K562 (cell line): ENCODE results near the gene NTM. TPM values are rescaled to one million over a fixed set of nuclear protein-coding genes. Genes with fewer than 3 reads are reported as not detected.

Experiments
- ATAC-seq: fragments of 200-7000 bp; cut with Tn5 transposase; 3 replicates; pipeline ENCODE4 v1.9.1; 2020; ENCODE audit warnings: moderate library complexity
- BruUV-seq: library from RNA; stranded (reverse); fragments of 400-500 nt; replicated peaks from 2 replicates; lab custom pipeline; 2021; lab: Mats Ljungman, UMichigan
- CTCF ChIA-PET: fragments of 300-600 bp; formaldehyde crosslinking; extraction: SDS; loops from one replicate; lab custom pipeline; 2021; ENCODE audit warnings: low intra/inter-chr PET ratio; lab: Yijun Ruan, JAX
- POLR2A ChIA-PET: fragments of 300-600, 350-650 bp; sonication (Branson Sonifier 250); formaldehyde crosslinking; extraction: SDS; loops from one replicate; lab custom pipeline; 2021; ENCODE audit warnings: antibody characterized with exemption, inconsistent platforms; lab: Yijun Ruan, JAX
- DNase-seq, 4 experiments: peaks; one replicate each; pipeline versions ENCODE4 v3.0.0 to v3.0.0-alpha.2; 2011 to 2018; ENCODE audit warnings: low spot score in 3 of 4, mixed read lengths in 3 of 4; ENCODE audit errors: extremely low read depth in 1 of 4
- FAIRE-seq: peaks from 2 replicates; lab custom pipeline; 2011; peaks lifted over from hg19 to GRCh38; lab: Jason Lieb, UNC
- H2AFZ ChIP-seq: 2 replicates; pipeline ENCODE4 v1.6.0; 2011; ENCODE audit warnings: low read depth, low read length, control low read depth, inconsistent platforms
- H3K27ac ChIP-seq: fragments of 200-600 bp; 3 replicates; pipeline ENCODE4 v1.8.0; 2011; ENCODE audit warnings: low read depth, mild to moderate bottlenecking, control low read depth, inconsistent platforms, low read length, moderate library complexity, mixed read lengths; ENCODE audit errors: extremely low read depth
- H3K27me3 ChIP-seq, 2 experiments: fragments of 300-600 bp in 1 of 2; 2 replicates in 1 of 2; 3 replicates in 1 of 2; pipeline versions ENCODE4 v1.6.0 to v1.8.0; 2011; ENCODE audit warnings: inconsistent platforms in 2 of 2, low read length in 2 of 2, mild to moderate bottlenecking in 1 of 2, mixed read lengths in 1 of 2, moderate library complexity in 1 of 2; ENCODE audit not compliant: control insufficient read depth in 2 of 2, insufficient read depth in 2 of 2
- H3K36me3 ChIP-seq: fragments of 300-600 bp; 3 replicates; pipeline ENCODE4 v1.8.0; 2011; ENCODE audit warnings: mild to moderate bottlenecking, low read length, inconsistent platforms; ENCODE audit not compliant: control insufficient read depth, insufficient read depth
- H3K4me1 ChIP-seq, 2 experiments: fragments of 200-600 bp in 1 of 2; replicated peaks in 1 of 2; 2 replicates in 1 of 2; 3 replicates in 1 of 2; pipeline versions ENCODE4 v1.5.1 to v1.8.0; 2011; ENCODE audit warnings: inconsistent platforms in 2 of 2, low read length in 2 of 2, mild to moderate bottlenecking in 1 of 2, mixed read lengths in 1 of 2, moderate library complexity in 1 of 2; ENCODE audit not compliant: control insufficient read depth in 2 of 2, insufficient read depth in 2 of 2
- H3K4me2 ChIP-seq: 2 replicates; pipeline ENCODE4 v1.6.1; 2011; ENCODE audit warnings: low read length, control low read depth, inconsistent platforms, mixed read lengths; ENCODE audit not compliant: insufficient read depth
- H3K4me3 ChIP-seq: fragments of 200-600 bp; sonication (generic), shearing (Covaris generic); 2 replicates; pipeline ENCODE4 v1.5.1; 2016; ENCODE audit warnings: control low read depth, inconsistent platforms
- H3K79me2 ChIP-seq: fragments of 200-600 bp; 3 replicates; pipeline ENCODE4 v1.8.0; 2011; ENCODE audit warnings: low read length, inconsistent platforms; ENCODE audit not compliant: control insufficient read depth, insufficient read depth
- H3K9ac ChIP-seq, 2 experiments: 2 replicates each; pipeline versions ENCODE4 v1.6.0 to v1.6.1; 2011; ENCODE audit warnings: low read depth in 2 of 2, low read length in 2 of 2, control low read depth in 1 of 2, inconsistent platforms in 1 of 2, mild to moderate bottlenecking in 1 of 2, mixed read lengths in 1 of 2; ENCODE audit not compliant: insufficient read depth in 1 of 2
- H3K9me1 ChIP-seq: one replicate; pipeline ENCODE4 v1.6.0; 2011; ENCODE audit warnings: inconsistent platforms, mild to moderate bottlenecking, low read length, moderate library complexity; ENCODE audit not compliant: control insufficient read depth, insufficient read depth
- H3K9me3 ChIP-seq: replicated peaks from 2 replicates; pipeline ENCODE4 v1.5.1; 2011; ENCODE audit warnings: low read depth, low read length, inconsistent platforms; ENCODE audit not compliant: control insufficient read depth, insufficient read depth
- H4K20me1 ChIP-seq: replicated peaks from 2 replicates; pipeline ENCODE4 v1.6.1; 2011; ENCODE audit warnings: low read length, inconsistent platforms, mixed read lengths; ENCODE audit not compliant: control insufficient read depth, insufficient read depth
- ESRRA ChIP-seq: fragments of 450-650 bp; IDR thresholded peaks from 2 replicates; pipeline ENCODE4 v1.6.1; 2014; ENCODE audit warnings: low read depth, mild to moderate bottlenecking, moderate library complexity, borderline replicate concordance
- HLTF ChIP-seq: fragments of 450-650 bp; IDR thresholded peaks from 2 replicates; pipeline ENCODE4 v1.6.1; 2016
- KLF6 ChIP-seq: fragments of 250-450 bp; sonication (Bioruptor Pico); IDR thresholded peaks from 2 replicates; pipeline ENCODE4 v1.4.0; 2020; ENCODE audit warnings: mild to moderate bottlenecking, moderate library complexity, borderline replicate concordance
- NFIX ChIP-seq: fragments of 250-450 bp; sonication (Bioruptor Pico); IDR thresholded peaks from 2 replicates; pipeline ENCODE4 v1.4.0; 2020; ENCODE audit warnings: low read depth, mild to moderate bottlenecking, moderate library complexity
- PHF21A ChIP-seq: fragments of 450-650 bp; IDR thresholded peaks from 2 replicates; pipeline ENCODE4 v1.6.1; 2017; ENCODE audit warnings: low read depth, borderline replicate concordance
- SAP30 ChIP-seq: fragments of 200-600 bp; sonication (generic); IDR thresholded peaks from 2 replicates; pipeline ENCODE4 v1.6.1; 2012; ENCODE audit warnings: borderline replicate concordance, low read depth, mild to moderate bottlenecking, moderate library complexity, low read length, control low read depth, inconsistent platforms; ENCODE audit not compliant: insufficient read depth, poor library complexity, severe bottlenecking
- XRCC3 ChIP-seq: fragments of 450-650 bp; IDR thresholded peaks from 2 replicates; pipeline ENCODE4 v1.6.1; 2017; ENCODE audit warnings: mild to moderate bottlenecking, moderate library complexity
- ZFP1 ChIP-seq: fragments of 450-650 bp; formaldehyde crosslinking; IDR thresholded peaks from 2 replicates; pipeline ENCODE4 v1.4.0; 2020; ENCODE audit warnings: mild to moderate bottlenecking, mixed read lengths
- ZNF444 ChIP-seq: fragments of 250-450 bp; sonication (Bioruptor Pico); IDR thresholded peaks from 2 replicates; pipeline ENCODE4 v1.4.0; 2020; ENCODE audit warnings: mild to moderate bottlenecking, moderate library complexity
- ZNF79 ChIP-seq: fragments of 250-450 bp; sonication (Bioruptor Pico); IDR thresholded peaks from 2 replicates; pipeline ENCODE4 v1.4.0; 2020; ENCODE audit warnings: low read depth, mild to moderate bottlenecking, moderate library complexity
- WGBS: fragments of 100-300 bp; shearing (Covaris generic); methylation state at CpG from one replicate; pipeline ENCODE4 v1.1.6; 2016; ENCODE audit warnings: low coverage, mixed read lengths; ENCODE audit not compliant: insufficient coverage; ENCODE audit errors: missing lambda C conversion rate; 5-methylcytosine and 5-hydroxymethylcytosine counted together
- in situ Hi-C: fragments of 300-500 bp; cut with MboI; formaldehyde crosslinking; loops from 4 replicates; pipeline ENCODE4 v1.15.0; 2018; ENCODE audit warnings: inconsistent platforms, mixed read lengths
- intact Hi-C: fragments of 100-400 bp; cut with micrococcal nuclease; formaldehyde crosslinking; loops from 2 replicates; pipeline ENCODE4 v1.14.2; 2022
- polyA plus RNA-seq, 8 experiments: library from polyadenylated mRNA; depleted of rRNA in 4 of 8; stranded (reverse) in 5 of 8; unstranded in 3 of 8; fragments of >200 nt; fragmentation: Nextera tagmentation in 2 of 8; fragmentation: Illumina TruSeq in 1 of 8; extraction: Ambion mirVana in 2 of 8; extraction: Trizol in 1 of 8; gene quantifications; 2 replicates each; pipeline versions ENCODE4 v1.2.1 to v1.2.3, GENCODE V29; 2011 to 2014; ENCODE audit warnings: inconsistent platforms in 1 of 8, missing spikeins in 1 of 8
- total RNA-seq, 7 experiments: library from RNA; depleted of rRNA in 6 of 7; stranded (reverse); fragments of >200 nt in 6 of 7; fragmentation: Illumina TruSeq in 2 of 7; extraction: Trizol in 2 of 7; gene quantifications; 2 replicates each; pipeline versions ENCODE4 v1.2.1 to v1.2.3, GENCODE V29; 2011 to 2021; ENCODE audit warnings: low replicate concordance in 1 of 7
- TF ChIP-seq, protein P1 (sequence below): fragments of 200-800 bp; sonication (Bioruptor generic); IDR thresholded peaks from 2 replicates; pipeline ENCODE4 v1.6.1; 2017; ENCODE audit warnings: missing genetic modification characterization, missing compliant biosample characterization
- TF ChIP-seq, protein P2 (sequence below): sonication (generic); formaldehyde crosslinking; IDR thresholded peaks from 2 replicates; pipeline ENCODE4 v1.8.0; 2023; ENCODE audit warnings: missing genetic modification reagents, mild to moderate bottlenecking, borderline replicate concordance
- TF ChIP-seq, protein P3 (sequence below): fragments of 250-450 bp; sonication (Bioruptor Pico); IDR thresholded peaks from 2 replicates; pipeline ENCODE4 v1.5.0; 2022; ENCODE audit warnings: mild to moderate bottlenecking

The NTM gene
- total and polyA plus RNA-seq, 9 of the 15 experiments (the other 6 are each of a cell fraction or from before 2014, with no cell fraction given), result not detected

DNA sequence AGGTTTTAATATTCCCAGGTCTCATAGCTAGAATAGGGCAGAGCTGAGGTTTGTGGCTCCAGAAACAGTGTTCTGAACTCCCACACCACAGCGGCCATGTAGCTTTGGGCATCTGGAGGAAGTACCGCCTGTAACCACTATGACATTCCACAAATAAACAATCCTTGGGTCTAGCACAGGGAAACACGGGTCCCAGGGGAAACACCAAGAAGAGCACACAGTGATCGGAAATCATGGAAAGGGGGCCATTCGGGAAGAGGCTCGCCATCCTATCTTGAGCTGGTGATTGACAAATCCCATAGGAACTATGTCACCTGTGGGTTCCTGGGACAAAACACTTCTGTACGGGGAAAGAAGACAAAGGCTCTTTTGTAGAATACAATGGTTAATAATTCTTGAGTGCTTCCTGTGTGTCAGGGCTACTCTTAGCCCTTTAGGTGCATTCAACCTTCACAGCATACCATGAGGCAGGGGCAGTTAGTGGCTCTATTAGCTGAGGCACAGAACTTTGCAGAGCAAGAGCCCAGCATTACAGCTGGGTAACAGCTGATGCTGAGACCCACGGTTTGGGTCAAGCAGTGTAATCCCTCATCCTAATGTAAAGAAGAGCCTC lies 514.2 kb downstream of the NTM start:
- intact Hi-C loops, result no loop called here
- no peaks in the 10 kb centered on the region for H3K9me3 ChIP-seq
- H3K4me2 ChIP-seq, result no peak overlapping the region
- POLR2A ChIA-PET, result interaction anchor here (0.7 kb wide), 1 partner anchor 89 kb away, joined by 3 read pairs; no protein-coding TSS in a partner anchor
- no peaks in the 10 kb centered on the region for H3K4me1 ChIP-seq
- H3K9ac ChIP-seq, result no peak overlapping the region
- no peaks in the 10 kb centered on the region for H4K20me1 ChIP-seq
- DNase-seq (no peak), ATAC-seq (no peak), FAIRE-seq (no peak)
- no peak overlapping the region for H3K4me3 ChIP-seq
- no peak overlapping the region for H2AFZ ChIP-seq
- H3K27me3 ChIP-seq, result no peaks in the 10 kb centered on the region
- BruUV-seq, result no TSS peak
- in situ Hi-C loops, result no loop called here
- no peaks in the 10 kb centered on the region for H3K79me2 ChIP-seq
- CTCF ChIA-PET, result no interaction called here
- no peaks in the 10 kb centered on the region for H3K9me1 ChIP-seq
- H3K36me3 ChIP-seq, result no peaks in the 10 kb centered on the region
- H3K27ac ChIP-seq, result no peak overlapping the region
- 2% methylated on average over 8 of the region's 8 CpGs for WGBS
- TF ChIP-seq, protein P1, sequence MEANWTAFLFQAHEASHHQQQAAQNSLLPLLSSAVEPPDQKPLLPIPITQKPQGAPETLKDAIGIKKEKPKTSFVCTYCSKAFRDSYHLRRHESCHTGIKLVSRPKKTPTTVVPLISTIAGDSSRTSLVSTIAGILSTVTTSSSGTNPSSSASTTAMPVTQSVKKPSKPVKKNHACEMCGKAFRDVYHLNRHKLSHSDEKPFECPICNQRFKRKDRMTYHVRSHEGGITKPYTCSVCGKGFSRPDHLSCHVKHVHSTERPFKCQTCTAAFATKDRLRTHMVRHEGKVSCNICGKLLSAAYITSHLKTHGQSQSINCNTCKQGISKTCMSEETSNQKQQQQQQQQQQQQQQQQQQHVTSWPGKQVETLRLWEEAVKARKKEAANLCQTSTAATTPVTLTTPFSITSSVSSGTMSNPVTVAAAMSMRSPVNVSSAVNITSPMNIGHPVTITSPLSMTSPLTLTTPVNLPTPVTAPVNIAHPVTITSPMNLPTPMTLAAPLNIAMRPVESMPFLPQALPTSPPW (CRISPR knock-in tag), result no peak
- TF ChIP-seq ZNF79 (CRISPR knock-in tag), result no peak
- no peak for TF ChIP-seq PHF21A
- TF ChIP-seq ZFP1 (CRISPR knock-in tag), result no peak
- no peak for TF ChIP-seq ZNF444
- no peak for TF ChIP-seq HLTF
- TF ChIP-seq KLF6 (CRISPR knock-in tag), result no peak
- TF ChIP-seq, protein P2, sequence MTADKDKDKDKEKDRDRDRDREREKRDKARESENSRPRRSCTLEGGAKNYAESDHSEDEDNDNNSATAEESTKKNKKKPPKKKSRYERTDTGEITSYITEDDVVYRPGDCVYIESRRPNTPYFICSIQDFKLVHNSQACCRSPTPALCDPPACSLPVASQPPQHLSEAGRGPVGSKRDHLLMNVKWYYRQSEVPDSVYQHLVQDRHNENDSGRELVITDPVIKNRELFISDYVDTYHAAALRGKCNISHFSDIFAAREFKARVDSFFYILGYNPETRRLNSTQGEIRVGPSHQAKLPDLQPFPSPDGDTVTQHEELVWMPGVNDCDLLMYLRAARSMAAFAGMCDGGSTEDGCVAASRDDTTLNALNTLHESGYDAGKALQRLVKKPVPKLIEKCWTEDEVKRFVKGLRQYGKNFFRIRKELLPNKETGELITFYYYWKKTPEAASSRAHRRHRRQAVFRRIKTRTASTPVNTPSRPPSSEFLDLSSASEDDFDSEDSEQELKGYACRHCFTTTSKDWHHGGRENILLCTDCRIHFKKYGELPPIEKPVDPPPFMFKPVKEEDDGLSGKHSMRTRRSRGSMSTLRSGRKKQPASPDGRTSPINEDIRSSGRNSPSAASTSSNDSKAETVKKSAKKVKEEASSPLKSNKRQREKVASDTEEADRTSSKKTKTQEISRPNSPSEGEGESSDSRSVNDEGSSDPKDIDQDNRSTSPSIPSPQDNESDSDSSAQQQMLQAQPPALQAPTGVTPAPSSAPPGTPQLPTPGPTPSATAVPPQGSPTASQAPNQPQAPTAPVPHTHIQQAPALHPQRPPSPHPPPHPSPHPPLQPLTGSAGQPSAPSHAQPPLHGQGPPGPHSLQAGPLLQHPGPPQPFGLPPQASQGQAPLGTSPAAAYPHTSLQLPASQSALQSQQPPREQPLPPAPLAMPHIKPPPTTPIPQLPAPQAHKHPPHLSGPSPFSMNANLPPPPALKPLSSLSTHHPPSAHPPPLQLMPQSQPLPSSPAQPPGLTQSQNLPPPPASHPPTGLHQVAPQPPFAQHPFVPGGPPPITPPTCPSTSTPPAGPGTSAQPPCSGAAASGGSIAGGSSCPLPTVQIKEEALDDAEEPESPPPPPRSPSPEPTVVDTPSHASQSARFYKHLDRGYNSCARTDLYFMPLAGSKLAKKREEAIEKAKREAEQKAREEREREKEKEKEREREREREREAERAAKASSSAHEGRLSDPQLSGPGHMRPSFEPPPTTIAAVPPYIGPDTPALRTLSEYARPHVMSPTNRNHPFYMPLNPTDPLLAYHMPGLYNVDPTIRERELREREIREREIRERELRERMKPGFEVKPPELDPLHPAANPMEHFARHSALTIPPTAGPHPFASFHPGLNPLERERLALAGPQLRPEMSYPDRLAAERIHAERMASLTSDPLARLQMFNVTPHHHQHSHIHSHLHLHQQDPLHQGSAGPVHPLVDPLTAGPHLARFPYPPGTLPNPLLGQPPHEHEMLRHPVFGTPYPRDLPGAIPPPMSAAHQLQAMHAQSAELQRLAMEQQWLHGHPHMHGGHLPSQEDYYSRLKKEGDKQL (CRISPR knock-in tag), result no peak
- TF ChIP-seq XRCC3, result no peak
- TF ChIP-seq NFIX, result no peak
- TF ChIP-seq, protein P3, sequence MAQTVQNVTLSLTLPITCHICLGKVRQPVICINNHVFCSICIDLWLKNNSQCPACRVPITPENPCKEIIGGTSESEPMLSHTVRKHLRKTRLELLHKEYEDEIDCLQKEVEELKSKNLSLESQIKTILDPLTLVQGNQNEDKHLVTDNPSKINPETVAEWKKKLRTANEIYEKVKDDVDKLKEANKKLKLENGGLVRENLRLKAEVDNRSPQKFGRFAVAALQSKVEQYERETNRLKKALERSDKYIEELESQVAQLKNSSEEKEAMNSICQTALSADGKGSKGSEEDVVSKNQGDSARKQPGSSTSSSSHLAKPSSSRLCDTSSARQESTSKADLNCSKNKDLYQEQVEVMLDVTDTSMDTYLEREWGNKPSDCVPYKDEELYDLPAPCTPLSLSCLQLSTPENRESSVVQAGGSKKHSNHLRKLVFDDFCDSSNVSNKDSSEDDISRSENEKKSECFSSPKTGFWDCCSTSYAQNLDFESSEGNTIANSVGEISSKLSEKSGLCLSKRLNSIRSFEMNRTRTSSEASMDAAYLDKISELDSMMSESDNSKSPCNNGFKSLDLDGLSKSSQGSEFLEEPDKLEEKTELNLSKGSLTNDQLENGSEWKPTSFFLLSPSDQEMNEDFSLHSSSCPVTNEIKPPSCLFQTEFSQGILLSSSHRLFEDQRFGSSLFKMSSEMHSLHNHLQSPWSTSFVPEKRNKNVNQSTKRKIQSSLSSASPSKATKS (CRISPR knock-in tag), result no peak
- TF ChIP-seq SAP30, result no peak
- TF ChIP-seq ESRRA, result no peak
